ENCODE data around the gene DUSP22. TPM values are rescaled to one million over a fixed set of nuclear protein-coding genes. Genes with fewer than 3 reads are reported as not detected.

DUSP22 gene
- total and polyA plus RNA-seq, 2 experiments from 2014 or later: 12.8 to 36.8 TPM

DNA sequence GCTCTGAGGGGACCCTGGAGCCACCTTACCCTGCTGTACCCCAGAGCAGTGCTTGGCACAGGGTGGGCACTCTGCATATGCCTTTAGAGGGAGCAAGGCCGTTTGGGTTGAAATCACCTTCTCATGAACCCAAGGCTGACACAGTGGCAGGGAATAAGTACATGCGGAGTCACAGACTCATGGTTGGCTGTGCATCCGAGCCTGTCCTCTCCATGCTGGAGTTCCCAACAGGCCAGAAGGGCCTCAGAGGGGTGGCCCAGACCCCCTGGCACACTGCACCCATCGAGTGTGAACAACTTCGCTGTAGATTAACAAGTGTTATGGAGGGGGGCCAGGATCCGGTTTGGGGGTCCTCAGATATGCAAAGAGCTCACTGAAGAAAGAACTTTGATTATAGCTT is 78.3 kb downstream of the DUSP22 start:
- no peaks in the 10 kb centered on the region for H3K79me2 ChIP-seq (replicated peaks; ENCODE audit: insufficient read depth)
- no peaks in the 10 kb centered on the region for H4K20me1 ChIP-seq (replicated peaks; ENCODE audit: insufficient read depth)
- H3K4me2 ChIP-seq: no peak overlapping the region
- H3K9me2 ChIP-seq (ENCODE audit: insufficient read depth): no peaks in the 10 kb centered on the region
- H3K4me1 ChIP-seq (ENCODE audit: insufficient read depth): peaks cover 17% of the 10 kb centered on the region; the same call in 1 of the 2 replicates
- Mint-ChIP-seq H3K36me3 (ENCODE audit: low read depth) (peaks cover 26% of the 10 kb centered on the region), H3K27me3 (ENCODE audit: insufficient read depth, low read depth, poor library complexity) (peaks cover 29% of the 10 kb centered on the region), H3K4me1 (peaks cover 21% of the 10 kb centered on the region), H3K27ac (no peak overlapping the region), H3K9me3 (peaks cover 90% of the 10 kb centered on the region), H3K4me3 (no peak overlapping the region; the same call in 2 of the 3 replicates)
- no peak for TF ChIP-seq ETS1 (IDR thresholded peaks at IDR 0.05)
- TF ChIP-seq EZH2 (IDR thresholded peaks at IDR 0.05; ENCODE audit: low read depth, unreplicated experiment): no peak
- TF ChIP-seq EZH2phosphoT487 (IDR thresholded peaks at IDR 0.05; ENCODE audit: unreplicated experiment): no peak
- TF ChIP-seq CTCF (conservative IDR thresholded peaks at IDR 0.05; ENCODE audit: low read depth in 2 of 2): no peak
- TF ChIP-seq ZNF462 (CRISPR knock-in tag; IDR thresholded peaks at IDR 0.05): no peak
- no peak for TF ChIP-seq REST (IDR thresholded peaks at IDR 0.05; ENCODE audit: unreplicated experiment)
- TF ChIP-seq POLR2AphosphoS5 (IDR thresholded peaks at IDR 0.05; ENCODE audit: low read depth): no peak
- TF ChIP-seq ZNF114 (CRISPR knock-in tag; IDR thresholded peaks at IDR 0.05): no peak
- TF ChIP-seq STAT1 (IDR thresholded peaks at IDR 0.05; ENCODE audit: unreplicated experiment): no peak
- TF ChIP-seq JUNB (IDR thresholded peaks at IDR 0.05; ENCODE audit: unreplicated experiment): no peak
- no peak for TF ChIP-seq ZNF331 (CRISPR knock-in tag; IDR thresholded peaks at IDR 0.05; ENCODE audit: low read depth)
- no peak for TF ChIP-seq CREB1 (CRISPR knock-in tag; IDR thresholded peaks at IDR 0.05; ENCODE audit: low read depth)
- no peak for TF ChIP-seq NANOG (IDR thresholded peaks at IDR 0.05; ENCODE audit: borderline replicate concordance)
- no peak overlapping the region for H2AFZ ChIP-seq
- H3K4me3 ChIP-seq: no peak overlapping the region
- peaks cover 20% of the 10 kb centered on the region; the same call in 1 of the 2 replicates for H3K36me3 ChIP-seq (ENCODE audit: insufficient read depth)
- H3K27ac ChIP-seq (ENCODE audit: low read depth): no peak overlapping the region
- 0 out of 2 replicates have a peak, but pooled peaks cover 5% of the 10 kb centered on the region for H3F3A ChIP-seq (replicated peaks; ENCODE audit: low read depth)
- DNase-seq (ENCODE audit: low spot score): no peak
- H3K27me3 ChIP-seq (ENCODE audit: insufficient read depth): no peaks in the 10 kb centered on the region
- ATAC-seq: no peak
